GM12878 (cell line): ENCODE results near the gene CBFA2T3. TPM values are rescaled to one million over a fixed set of nuclear protein-coding genes. Genes with fewer than 3 reads are reported as not detected.
A peak's percentile ranks its signal among the peaks of the same experiment; 100 is the strongest.

Source experiments
- BCL11A ChIP-seq: IDR thresholded peaks from 2 replicates; pipeline ENCODE4 v1.6.1; 2011; ENCODE audit warnings: low read depth, low read length
- CHD2 ChIP-seq: IDR thresholded peaks from 2 replicates; pipeline ENCODE4 v1.6.1; 2011; ENCODE audit warnings: low read depth, low read length, improper control_type of control experiment, borderline replicate concordance
- EED ChIP-seq: sonication (generic); IDR thresholded peaks from 2 replicates; pipeline ENCODE4 v1.6.1; 2016; ENCODE audit warnings: antibody characterized with exemption, low read depth
- EGR1 ChIP-seq, 2 experiments: IDR thresholded peaks; 1 replicate in 1 of 2; 2 replicates in 1 of 2; pipeline ENCODE4 v1.6.1; 2011 to 2012; ENCODE audit warnings: low read depth in 2 of 2, low read length in 2 of 2, borderline replicate concordance in 1 of 2, mild to moderate bottlenecking in 1 of 2, moderate library complexity in 1 of 2
- EP300 ChIP-seq, 2 experiments: fragments of 150-350 bp in 1 of 2; IDR thresholded peaks; 2 replicates each; pipeline ENCODE4 v1.6.1; 2011 to 2012; ENCODE audit warnings: low read depth in 2 of 2, low read length in 2 of 2, borderline replicate concordance in 1 of 2, improper control_type of control experiment in 1 of 2, inconsistent platforms in 1 of 2; ENCODE audit not compliant: control insufficient read depth in 1 of 2
- ETV6 ChIP-seq, 2 experiments: fragments of 450-650 bp in 1 of 2; IDR thresholded peaks in 1 of 2; conservative IDR thresholded peaks in 1 of 2; 2 replicates each; pipeline ENCODE4 v1.6.1; 2014; ENCODE audit warnings: antibody characterized with exemption in 1 of 2, borderline replicate concordance in 1 of 2, low read depth in 1 of 2, mild to moderate bottlenecking in 1 of 2, moderate library complexity in 1 of 2
- IKZF1 ChIP-seq: fragments of 450-650 bp; conservative IDR thresholded peaks from 2 replicates; pipeline ENCODE4 v1.6.1; 2017; ENCODE audit warnings: antibody characterized with exemption, mild to moderate bottlenecking
- IKZF2 ChIP-seq, 2 experiments: fragments of 450-650 bp; IDR thresholded peaks; 2 replicates each; pipeline ENCODE4 v1.6.1; 2017; ENCODE audit warnings: mild to moderate bottlenecking in 2 of 2, moderate library complexity in 2 of 2
- JUNB ChIP-seq: IDR thresholded peaks from 2 replicates; pipeline ENCODE4 v1.6.1; 2016; ENCODE audit warnings: antibody characterized with exemption, mild to moderate bottlenecking
- JUND ChIP-seq: IDR thresholded peaks from 2 replicates; pipeline ENCODE4 v1.6.1; 2012; ENCODE audit warnings: low read depth, mild to moderate bottlenecking, low read length, improper control_type of control experiment, moderate library complexity
- NBN ChIP-seq: fragments of 450-650 bp; IDR thresholded peaks from 2 replicates; pipeline ENCODE4 v1.6.1; 2016
- PAX5 ChIP-seq: IDR thresholded peaks from 2 replicates; pipeline ENCODE4 v1.6.1; 2011; ENCODE audit warnings: low read depth, low read length, borderline replicate concordance
- ZNF217 ChIP-seq: fragments of 450-650 bp; IDR thresholded peaks from 2 replicates; pipeline ENCODE4 v1.6.1; 2017; ENCODE audit warnings: antibody characterized with exemption, mild to moderate bottlenecking
- polyA plus RNA-seq, 11 experiments: library from polyadenylated mRNA; depleted of rRNA in 4 of 11; unstranded in 6 of 11; stranded (reverse) in 5 of 11; fragments of >200 nt; fragmentation: Nextera tagmentation in 4 of 11; fragmentation: Illumina TruSeq in 1 of 11; extraction: Ambion mirVana in 4 of 11; extraction: Trizol in 1 of 11; gene quantifications; 1 replicate in 1 of 11; 2 replicates in 10 of 11; pipeline versions ENCODE4 v1.2.1 to v1.2.3, GENCODE V29; 2011 to 2016; ENCODE audit warnings: inconsistent platforms in 2 of 11, missing spikeins in 2 of 11, low read depth in 1 of 11
- total RNA-seq, 4 experiments: library from RNA; depleted of rRNA in 3 of 4; stranded (reverse); fragments of >200 nt in 3 of 4; fragmentation: Illumina TruSeq in 1 of 4; extraction: Trizol in 1 of 4; gene quantifications; 2 replicates each; pipeline versions ENCODE4 v1.2.1 to v1.2.3, GENCODE V29; 2013 to 2021
- TF ChIP-seq, protein P1 (sequence below): fragments of 450-650 bp; IDR thresholded peaks from 2 replicates; pipeline ENCODE4 v1.6.1; 2016; ENCODE audit warnings: mild to moderate bottlenecking

Gene CBFA2T3
- total and polyA plus RNA-seq, 10 of the 15 experiments (the other 5 are each of a cell fraction or from before 2014, with no cell fraction given), result 0.69 to 42.6 (median 4.5) TPM

DNA sequence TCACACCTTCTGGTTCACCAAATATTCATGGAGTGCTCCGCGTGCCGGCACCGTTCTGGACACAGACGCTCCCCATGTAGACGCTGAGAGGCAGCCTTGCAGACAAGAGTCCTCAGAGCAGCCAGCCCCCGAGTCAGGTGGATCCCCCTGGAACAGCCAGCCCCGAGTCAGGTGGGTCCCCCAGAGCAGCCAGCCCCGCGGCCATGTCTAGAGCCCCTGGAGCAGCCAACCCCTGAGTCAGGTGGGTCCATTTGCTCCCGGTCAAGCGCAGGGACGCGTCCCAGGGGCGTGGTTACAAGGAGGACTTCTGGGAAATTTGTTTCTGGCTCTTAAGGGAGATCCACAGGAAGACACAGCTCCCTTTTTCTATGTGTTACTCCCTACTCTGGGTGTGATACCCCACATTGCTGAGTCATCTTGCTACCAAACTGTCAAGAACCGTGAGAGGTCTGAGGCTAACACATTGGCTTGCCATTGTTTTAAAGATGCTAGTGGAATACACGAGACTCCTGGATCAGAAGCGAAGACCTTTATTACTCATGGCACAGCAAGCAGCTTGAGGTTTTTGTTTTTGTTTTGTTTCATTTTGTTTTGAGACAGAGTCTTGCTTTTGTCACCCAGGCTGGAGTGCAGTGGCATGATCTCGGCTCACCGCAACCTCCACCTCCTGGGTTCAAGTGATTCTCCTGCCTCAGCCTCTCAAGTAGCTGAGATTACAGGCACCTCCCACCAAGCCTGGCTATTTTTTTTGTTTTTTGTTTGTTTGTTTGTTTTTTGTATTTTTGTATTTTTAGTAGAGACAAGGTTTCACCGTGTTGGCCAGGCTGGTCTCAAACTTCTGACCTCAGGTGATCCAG, 43.3 kb upstream of the CBFA2T3 start (continued):
- TF ChIP-seq ZNF217, result 0 out of 2 replicates have a peak, but pooled peaks have one; percentile 63
- TF ChIP-seq, protein P1, sequence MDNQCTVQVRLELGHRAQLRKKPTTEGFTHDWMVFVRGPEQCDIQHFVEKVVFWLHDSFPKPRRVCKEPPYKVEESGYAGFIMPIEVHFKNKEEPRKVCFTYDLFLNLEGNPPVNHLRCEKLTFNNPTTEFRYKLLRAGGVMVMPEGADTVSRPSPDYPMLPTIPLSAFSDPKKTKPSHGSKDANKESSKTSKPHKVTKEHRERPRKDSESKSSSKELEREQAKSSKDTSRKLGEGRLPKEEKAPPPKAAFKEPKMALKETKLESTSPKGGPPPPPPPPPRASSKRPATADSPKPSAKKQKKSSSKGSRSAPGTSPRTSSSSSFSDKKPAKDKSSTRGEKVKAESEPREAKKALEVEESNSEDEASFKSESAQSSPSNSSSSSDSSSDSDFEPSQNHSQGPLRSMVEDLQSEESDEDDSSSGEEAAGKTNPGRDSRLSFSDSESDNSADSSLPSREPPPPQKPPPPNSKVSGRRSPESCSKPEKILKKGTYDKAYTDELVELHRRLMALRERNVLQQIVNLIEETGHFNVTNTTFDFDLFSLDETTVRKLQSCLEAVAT, result peak; percentile 86
- TF ChIP-seq CHD2, result no peak
- TF ChIP-seq EP300 (IDR thresholded peaks at IDR 0.05; ENCODE audit: borderline replicate concordance in 1 of 2, control insufficient read depth in 1 of 2, low read depth in 2 of 2, low read length in 2 of 2), result peak; percentile 71 to 84
- peak; percentile 50; the same call in 1 of the 2 replicates for TF ChIP-seq EED
- no peak for TF ChIP-seq EGR1 (IDR thresholded peaks at IDR 0.05; ENCODE audit: borderline replicate concordance in 1 of 2, low read depth in 2 of 2, low read length in 2 of 2)
- TF ChIP-seq IKZF1, result peak; percentile 95
- peak; percentile 49; the same call in 1 of the 2 replicates for TF ChIP-seq BCL11A
- TF ChIP-seq PAX5, result peak; percentile 43; the same call in 1 of the 2 replicates
- peak; percentile 98 for TF ChIP-seq IKZF2 (IDR thresholded peaks at IDR 0.05)
- no peak for TF ChIP-seq ETV6 (conservative IDR thresholded peaks at IDR 0.05 in 1 of 2, IDR thresholded peaks at IDR 0.05 in 1 of 2; ENCODE audit: borderline replicate concordance in 1 of 2, low read depth in 1 of 2)
- TF ChIP-seq JUNB, result peak; percentile 79
- peak; percentile 90 for TF ChIP-seq JUND
- TF ChIP-seq NBN, result peak; percentile 96
